Right lobe of liver (tissue), 4 donors: ENCODE results near the gene MFAP2.

Experiments used
- POLR2A ChIP-seq: fragments of 450-650 bp; IDR thresholded peaks from one replicate; pipeline ENCODE4 v1.6.1; 2017; ENCODE audit warnings: antibody characterized with exemption, mild to moderate bottlenecking
- TF ChIP-seq, protein P1 (sequence below), 4 donors: fragments of 200-600 bp in 3 of 4; fragments of 450-650 bp in 1 of 4; IDR thresholded peaks; one replicate each; pipeline versions ENCODE4 v1.5.1 to v1.8.0; 2016 to 2022; ENCODE audit warnings: antibody characterized with exemption in 4 of 4, mild to moderate bottlenecking in 2 of 4
- donor health status: DM: no; HTN: no; CAD: no.
- donor health status: DM: no; HTN: no; CAD: no.
- donor health status: DM: no; HTN: yes; CAD: no.

DNA sequence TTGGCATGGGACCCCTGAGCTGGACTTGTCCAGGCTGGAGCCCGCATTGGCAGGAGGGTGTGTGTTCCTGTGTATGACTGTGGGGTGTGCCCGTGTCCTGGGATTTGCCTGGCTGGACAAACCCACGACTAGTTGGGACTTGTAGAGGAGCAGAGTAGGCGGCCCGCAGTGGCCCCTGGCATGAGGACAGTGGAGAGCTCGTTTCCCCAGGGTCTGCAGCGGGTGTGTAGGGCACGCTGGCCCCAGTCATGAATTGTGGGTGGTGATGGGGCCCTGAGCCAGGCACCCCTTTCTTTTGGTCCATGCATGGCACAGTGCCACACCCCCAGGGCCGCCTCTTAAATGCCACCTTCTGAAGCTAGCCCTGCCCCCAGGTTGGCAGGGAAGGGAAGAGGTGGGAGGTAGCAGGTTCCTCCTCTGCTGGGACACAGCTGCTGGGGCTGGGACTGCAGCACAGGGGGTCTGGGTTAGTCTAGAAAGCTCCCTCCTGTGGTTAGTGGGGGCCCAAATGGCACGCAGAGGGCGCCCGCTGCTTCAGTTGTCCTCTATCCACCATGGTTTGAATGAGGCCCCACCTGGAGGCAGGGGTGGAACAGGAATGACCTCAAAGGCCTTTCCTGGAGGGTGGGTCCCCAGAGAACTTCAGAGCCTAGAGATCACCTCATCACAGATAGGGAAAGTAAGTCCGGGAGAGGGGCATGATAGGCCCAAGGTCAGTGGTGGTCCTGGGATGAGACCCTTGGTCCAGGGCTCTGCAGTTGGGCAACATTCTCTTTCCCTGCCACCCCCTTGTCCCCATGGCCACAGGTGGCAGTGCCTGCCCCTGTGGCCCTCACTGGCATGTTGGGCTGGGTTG, 54.6 kb downstream of the MFAP2 start:
- TF ChIP-seq, protein P1, sequence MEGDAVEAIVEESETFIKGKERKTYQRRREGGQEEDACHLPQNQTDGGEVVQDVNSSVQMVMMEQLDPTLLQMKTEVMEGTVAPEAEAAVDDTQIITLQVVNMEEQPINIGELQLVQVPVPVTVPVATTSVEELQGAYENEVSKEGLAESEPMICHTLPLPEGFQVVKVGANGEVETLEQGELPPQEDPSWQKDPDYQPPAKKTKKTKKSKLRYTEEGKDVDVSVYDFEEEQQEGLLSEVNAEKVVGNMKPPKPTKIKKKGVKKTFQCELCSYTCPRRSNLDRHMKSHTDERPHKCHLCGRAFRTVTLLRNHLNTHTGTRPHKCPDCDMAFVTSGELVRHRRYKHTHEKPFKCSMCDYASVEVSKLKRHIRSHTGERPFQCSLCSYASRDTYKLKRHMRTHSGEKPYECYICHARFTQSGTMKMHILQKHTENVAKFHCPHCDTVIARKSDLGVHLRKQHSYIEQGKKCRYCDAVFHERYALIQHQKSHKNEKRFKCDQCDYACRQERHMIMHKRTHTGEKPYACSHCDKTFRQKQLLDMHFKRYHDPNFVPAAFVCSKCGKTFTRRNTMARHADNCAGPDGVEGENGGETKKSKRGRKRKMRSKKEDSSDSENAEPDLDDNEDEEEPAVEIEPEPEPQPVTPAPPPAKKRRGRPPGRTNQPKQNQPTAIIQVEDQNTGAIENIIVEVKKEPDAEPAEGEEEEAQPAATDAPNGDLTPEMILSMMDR (IDR thresholded peaks at IDR 0.05), result no peak
- no peak for TF ChIP-seq POLR2A
